Activated T-helper 17 cell treated with anti-CD3 and anti-CD28 coated beads, Interleukin-2, amount 50 U/mL, for 72 hours (primary cell): ENCODE results near the gene CNST. TPM values are rescaled to one million over a fixed set of nuclear protein-coding genes. Genes with fewer than 3 reads are reported as not detected.
"Not testable (repeated sequence)": the region's sequence is repeated elsewhere in the genome, so short reads cannot be mapped to it uniquely, and the experiment has no call there.

Experiments used
- ATAC-seq: fragments of 150-1000 bp; cut with Tn5 transposase; replicated peaks from 2 replicates; pipeline ENCODE4 v1.10.0; 2021; ENCODE audit warnings: mild to moderate bottlenecking, moderate library complexity
- H3K27ac Mint-ChIP-seq: one replicate; pipeline ENCODE4 v1.8.0; 2022; ENCODE audit warnings: mixed read lengths
- H3K27me3 Mint-ChIP-seq: one replicate; pipeline ENCODE4 v1.8.0; 2022; ENCODE audit warnings: mixed read lengths
- H3K36me3 Mint-ChIP-seq: one replicate; pipeline ENCODE4 v1.8.0; 2022; ENCODE audit warnings: low read depth, mild to moderate bottlenecking, mixed read lengths
- H3K4me1 Mint-ChIP-seq: one replicate; pipeline ENCODE4 v1.8.0; 2022; ENCODE audit warnings: mixed read lengths
- H3K4me3 Mint-ChIP-seq: one replicate; pipeline ENCODE4 v1.8.0; 2022; ENCODE audit warnings: mild to moderate bottlenecking, mixed read lengths
- H3K9me3 Mint-ChIP-seq: one replicate; pipeline ENCODE4 v1.8.0; 2022; ENCODE audit warnings: mixed read lengths
- total RNA-seq, 2 donors: library from RNA; stranded (reverse); gene quantifications; one replicate each; pipeline ENCODE4 v1.2.3, GENCODE V29; 2022

The CNST gene
- total RNA-seq, 2 donors from 2014 or later, result 33.6 to 36.4 TPM

DNA sequence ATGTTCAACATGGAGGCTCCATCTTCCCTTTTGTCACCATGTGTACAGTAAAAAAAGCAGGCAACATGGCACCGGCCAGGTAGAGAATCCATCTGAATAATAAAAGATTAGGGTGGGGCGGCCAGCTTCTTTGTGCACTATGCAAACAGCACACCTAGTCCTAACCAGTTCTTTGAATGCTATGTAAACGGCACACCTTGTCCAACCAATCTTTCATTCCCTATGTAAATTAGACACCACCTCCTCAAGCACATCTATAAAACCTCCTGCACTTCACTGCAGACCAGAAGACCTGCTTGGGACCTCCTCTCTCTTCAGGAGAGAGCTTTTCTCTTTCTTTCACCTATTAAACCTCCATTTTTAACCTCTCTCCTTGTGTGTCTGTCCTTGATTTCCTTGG, 28.4 kb upstream of the CNST start:
- Mint-ChIP-seq H3K4me1 (no peaks in the 10 kb centered on the region), H3K27ac (no peak overlapping the region), H3K9me3 (no peaks in the 10 kb centered on the region), H3K27me3 (no peaks in the 10 kb centered on the region), H3K36me3 (peaks cover 39% of the 10 kb centered on the region), H3K4me3 (no peak overlapping the region)
- no peak for ATAC-seq

DNA sequence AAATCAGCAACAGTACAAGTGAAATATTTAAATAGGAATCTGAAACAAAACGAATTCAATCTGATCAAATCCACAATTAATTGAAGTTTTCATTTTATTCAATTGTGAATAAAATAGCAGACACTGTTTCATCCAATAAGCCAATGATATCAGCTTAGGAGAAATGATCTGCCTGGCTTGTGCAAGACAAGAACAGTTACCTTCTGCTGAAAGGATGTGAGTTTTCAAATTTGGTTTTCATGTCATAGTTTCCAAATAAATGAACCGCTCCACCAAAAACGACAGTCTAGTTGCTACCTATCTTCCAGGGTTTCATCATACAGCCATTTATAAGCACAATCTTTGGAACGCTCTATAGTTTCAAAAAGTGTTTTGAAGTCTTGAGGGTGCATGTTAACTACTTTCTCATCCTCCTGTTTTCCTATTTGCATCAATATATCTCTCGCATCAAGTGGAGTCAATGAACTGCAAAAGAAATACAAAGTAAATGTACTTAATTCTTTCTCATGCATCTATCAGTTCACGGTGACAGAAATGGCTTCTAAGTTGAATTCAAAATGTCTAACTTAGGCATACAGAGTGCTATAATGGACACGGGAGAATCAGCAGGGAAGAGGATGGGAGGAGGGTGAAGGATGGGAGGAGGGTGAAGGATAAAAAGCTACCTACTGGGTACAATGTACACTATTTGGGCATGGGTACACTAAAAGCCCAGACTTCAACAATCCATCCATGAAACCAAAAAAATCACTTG, 25.3 kb upstream of the CNST start:
- Mint-ChIP-seq H3K36me3 (peaks cover 68% of the 10 kb centered on the region), H3K27me3 (no peaks in the 10 kb centered on the region), H3K9me3 (no peaks in the 10 kb centered on the region), H3K4me1 (no peaks in the 10 kb centered on the region), H3K4me3 (no peak overlapping the region), H3K27ac (no peak overlapping the region)
- no peak for ATAC-seq

DNA sequence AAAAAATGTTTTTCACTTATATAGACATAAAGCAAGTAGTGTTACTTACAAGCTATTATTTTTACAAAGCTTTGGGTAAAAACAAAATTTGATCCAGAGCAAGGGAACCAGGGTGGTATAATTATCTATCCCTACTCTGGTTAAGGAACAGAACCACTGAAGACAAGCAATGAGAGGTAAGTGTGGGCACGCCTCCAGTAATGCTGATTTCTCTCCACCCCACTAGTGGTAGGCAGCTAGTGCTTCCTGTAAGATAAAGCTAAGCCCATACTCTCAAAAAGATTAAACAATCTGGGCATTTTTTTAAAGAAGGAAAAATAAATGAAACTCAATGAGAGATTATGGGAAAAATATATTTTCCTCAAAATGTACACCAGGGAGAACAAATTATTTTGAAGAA, 22.3 kb upstream of the CNST start:
- no peaks in the 10 kb centered on the region for H3K27me3 Mint-ChIP-seq
- H3K27ac Mint-ChIP-seq, result no peak overlapping the region
- no peaks in the 10 kb centered on the region for H3K4me1 Mint-ChIP-seq
- peaks cover 85% of the 10 kb centered on the region for H3K36me3 Mint-ChIP-seq
- ATAC-seq, result no peak
- no peak overlapping the region for H3K4me3 Mint-ChIP-seq
- H3K9me3 Mint-ChIP-seq, result no peaks in the 10 kb centered on the region

DNA sequence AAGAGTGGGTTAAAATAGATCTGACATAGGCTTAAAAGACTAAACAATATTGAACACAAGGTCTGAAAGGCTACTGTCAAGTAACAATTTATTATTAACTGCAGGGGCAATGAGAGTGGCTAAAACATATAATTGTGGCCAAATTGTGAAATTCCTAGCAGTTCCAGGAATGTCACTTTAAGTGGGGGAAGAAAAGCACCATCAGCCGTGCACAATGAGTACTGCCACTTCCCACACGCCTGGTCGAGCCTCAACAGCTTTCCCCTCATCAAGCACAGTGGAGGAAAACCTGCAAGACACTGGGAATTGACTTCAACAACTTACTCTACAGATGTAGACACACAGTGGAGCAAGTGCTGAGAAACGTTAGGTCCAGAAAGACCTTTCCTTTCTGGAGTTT, 16.6 kb upstream of the CNST start:
- H3K27me3 Mint-ChIP-seq, result no peaks in the 10 kb centered on the region
- no peak overlapping the region for H3K4me3 Mint-ChIP-seq
- peaks cover 86% of the 10 kb centered on the region for H3K36me3 Mint-ChIP-seq
- ATAC-seq, result no peak
- H3K9me3 Mint-ChIP-seq, result no peaks in the 10 kb centered on the region
- no peak overlapping the region for H3K27ac Mint-ChIP-seq
- no peaks in the 10 kb centered on the region for H3K4me1 Mint-ChIP-seq

DNA sequence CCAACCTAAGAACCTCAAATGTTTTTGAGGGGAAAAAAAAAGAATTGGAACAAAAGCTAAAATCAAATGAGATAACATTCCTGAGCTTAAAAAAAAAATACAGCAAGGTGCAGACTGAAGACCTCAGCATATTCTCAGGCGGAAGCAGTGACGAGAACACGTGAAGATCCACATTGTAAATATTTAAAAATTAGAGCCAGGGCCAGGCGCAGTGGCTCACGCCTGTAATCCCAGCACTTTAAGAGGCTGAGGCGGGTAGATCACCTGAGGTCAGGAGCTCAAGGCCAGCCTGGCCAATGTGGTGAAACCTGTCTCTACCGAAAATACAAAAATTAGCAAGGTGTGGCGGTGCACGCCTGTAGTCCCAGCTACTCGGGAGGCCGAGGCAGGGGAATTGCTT, 15.9 kb upstream of the CNST start:
- Mint-ChIP-seq H3K27ac (no peak overlapping the region), H3K9me3 (no peaks in the 10 kb centered on the region), H3K36me3 (peaks cover 87% of the 10 kb centered on the region), H3K4me3 (no peak overlapping the region), H3K27me3 (no peaks in the 10 kb centered on the region), H3K4me1 (no peaks in the 10 kb centered on the region)
- no peak for ATAC-seq

DNA sequence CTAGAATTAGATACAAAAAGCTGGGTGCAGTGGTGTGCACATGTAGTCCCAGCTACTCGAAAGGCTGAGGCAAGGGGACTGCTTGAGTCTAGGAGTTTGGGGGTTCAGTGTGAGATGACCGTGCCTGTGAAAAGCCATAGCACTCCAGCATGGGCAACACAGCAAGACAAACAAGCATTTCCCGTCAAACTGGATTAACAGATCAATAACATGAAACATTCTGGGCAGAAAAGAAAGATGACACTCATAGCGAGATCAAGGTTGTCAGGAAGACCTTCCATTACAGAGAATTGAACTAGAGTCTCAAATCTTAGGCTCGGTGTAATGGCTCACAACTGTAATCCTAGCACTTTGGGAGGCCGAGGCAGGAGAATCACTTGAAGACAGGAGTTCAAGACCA, 14.1 kb upstream of the CNST start:
- ATAC-seq, result no peak
- H3K36me3 Mint-ChIP-seq, result peaks cover 92% of the 10 kb centered on the region

DNA sequence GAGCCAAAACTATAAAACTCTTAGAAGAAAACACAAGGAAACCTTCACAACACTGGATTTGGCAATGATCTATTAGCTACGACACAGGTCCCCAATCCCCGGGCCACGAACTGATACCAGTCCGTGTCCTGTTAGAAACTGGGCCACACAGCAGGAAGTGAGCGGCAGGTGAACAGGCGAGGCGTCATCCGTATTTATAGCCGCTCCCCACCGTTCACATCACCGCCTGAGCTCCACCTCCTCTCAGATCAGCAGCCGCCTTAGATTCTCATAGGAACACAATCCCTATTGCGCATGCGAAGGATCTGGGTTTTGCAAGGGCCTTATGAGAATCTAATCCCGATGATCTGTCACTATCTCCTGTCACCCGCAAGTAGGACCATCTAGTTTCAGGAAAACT, 12.1 kb upstream of the CNST start:
- Mint-ChIP-seq H3K4me1 (no peaks in the 10 kb centered on the region), H3K4me3 (no peak overlapping the region), H3K27ac (no peak overlapping the region), H3K27me3 (no peaks in the 10 kb centered on the region), H3K9me3 (no peaks in the 10 kb centered on the region), H3K36me3 (peaks cover 95% of the 10 kb centered on the region)
- no peak for ATAC-seq

More for the DNA sequence above, 14.1 kb upstream of the CNST start:
- Mint-ChIP-seq H3K27ac (peak overlapping the region; percentile 55), H3K4me3 (no peak overlapping the region), H3K9me3 (no peaks in the 10 kb centered on the region), H3K27me3 (no peaks in the 10 kb centered on the region), H3K4me1 (no peaks in the 10 kb centered on the region)

DNA sequence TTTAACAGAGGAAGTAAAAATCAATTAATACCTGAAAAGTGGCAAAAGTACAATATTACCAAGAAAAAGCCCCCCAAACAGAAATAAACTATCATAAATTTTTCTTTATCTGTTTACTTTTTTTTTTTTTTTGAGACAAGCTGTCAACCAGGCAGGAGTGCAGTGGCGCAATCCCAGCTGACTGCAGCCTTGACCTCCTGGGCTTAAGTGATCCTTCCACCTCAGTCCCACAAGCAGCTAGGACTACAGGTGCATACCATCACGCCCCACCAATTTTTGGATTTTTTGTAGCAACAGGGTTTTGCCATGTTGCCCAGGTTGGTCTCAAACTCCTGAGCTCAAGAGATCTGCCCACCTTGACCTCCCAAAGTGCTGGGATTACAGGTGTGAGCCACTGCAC, 8.2 kb upstream of the CNST start:
- Mint-ChIP-seq H3K36me3 (peaks cover 78% of the 10 kb centered on the region), H3K27ac (peak overlapping the region; percentile 55), H3K4me1 (peaks cover 6% of the 10 kb centered on the region), H3K4me3 (no peak overlapping the region), H3K9me3 (no peaks in the 10 kb centered on the region), H3K27me3 (no peaks in the 10 kb centered on the region)
- ATAC-seq, result no peak

DNA sequence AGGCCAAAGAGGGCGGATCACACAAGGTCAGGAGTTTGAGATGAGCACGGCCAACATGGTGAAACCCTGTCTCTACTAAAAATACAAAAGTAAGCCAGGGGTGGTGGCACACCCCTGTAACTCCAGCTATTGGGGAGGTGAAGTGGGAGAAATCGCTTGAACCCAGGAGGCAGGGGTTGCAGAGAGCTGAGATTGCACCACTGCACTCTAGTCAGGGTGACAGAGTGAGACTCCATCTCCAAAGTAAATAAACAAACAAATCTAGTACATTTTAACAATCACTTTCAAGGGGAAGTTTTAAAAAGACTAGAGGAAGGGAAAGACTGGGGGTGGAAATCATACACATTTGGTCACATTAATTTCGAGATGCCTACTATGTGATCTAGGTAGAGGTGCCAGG, 6.9 kb upstream of the CNST start:
- Mint-ChIP-seq H3K9me3 (no peaks in the 10 kb centered on the region), H3K27ac (peak overlapping the region; percentile 74), H3K4me3 (no peak overlapping the region), H3K36me3 (peaks cover 78% of the 10 kb centered on the region), H3K27me3 (no peaks in the 10 kb centered on the region), H3K4me1 (peaks cover 6% of the 10 kb centered on the region)
- ATAC-seq, result no peak

DNA sequence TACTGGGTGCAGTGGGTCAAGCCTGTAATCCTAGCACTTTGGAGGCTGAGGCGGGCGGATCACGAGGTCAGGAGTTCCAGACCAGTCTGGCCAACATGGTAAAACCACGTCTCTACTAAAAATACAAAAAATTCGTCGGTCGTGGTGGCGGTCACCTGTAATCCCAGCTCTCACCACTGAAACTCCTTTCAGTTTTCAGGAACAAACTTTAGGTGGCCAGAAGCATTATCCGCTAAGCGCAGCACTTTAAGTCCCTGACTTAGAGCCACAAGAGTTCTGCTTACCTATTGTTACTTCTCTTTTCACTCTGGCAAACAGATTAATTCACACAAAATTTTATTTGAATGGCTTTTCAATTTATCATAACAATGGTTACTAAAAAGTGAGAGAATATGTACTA, 5.4 kb upstream of the CNST start:
- not testable (repeated sequence) for H3K27ac Mint-ChIP-seq, H3K4me3 Mint-ChIP-seq, H3K9me3 Mint-ChIP-seq, ATAC-seq, H3K27me3 Mint-ChIP-seq
- H3K36me3 Mint-ChIP-seq, result peaks cover 78% of the 10 kb centered on the region
- H3K4me1 Mint-ChIP-seq, result peaks cover 11% of the 10 kb centered on the region

DNA sequence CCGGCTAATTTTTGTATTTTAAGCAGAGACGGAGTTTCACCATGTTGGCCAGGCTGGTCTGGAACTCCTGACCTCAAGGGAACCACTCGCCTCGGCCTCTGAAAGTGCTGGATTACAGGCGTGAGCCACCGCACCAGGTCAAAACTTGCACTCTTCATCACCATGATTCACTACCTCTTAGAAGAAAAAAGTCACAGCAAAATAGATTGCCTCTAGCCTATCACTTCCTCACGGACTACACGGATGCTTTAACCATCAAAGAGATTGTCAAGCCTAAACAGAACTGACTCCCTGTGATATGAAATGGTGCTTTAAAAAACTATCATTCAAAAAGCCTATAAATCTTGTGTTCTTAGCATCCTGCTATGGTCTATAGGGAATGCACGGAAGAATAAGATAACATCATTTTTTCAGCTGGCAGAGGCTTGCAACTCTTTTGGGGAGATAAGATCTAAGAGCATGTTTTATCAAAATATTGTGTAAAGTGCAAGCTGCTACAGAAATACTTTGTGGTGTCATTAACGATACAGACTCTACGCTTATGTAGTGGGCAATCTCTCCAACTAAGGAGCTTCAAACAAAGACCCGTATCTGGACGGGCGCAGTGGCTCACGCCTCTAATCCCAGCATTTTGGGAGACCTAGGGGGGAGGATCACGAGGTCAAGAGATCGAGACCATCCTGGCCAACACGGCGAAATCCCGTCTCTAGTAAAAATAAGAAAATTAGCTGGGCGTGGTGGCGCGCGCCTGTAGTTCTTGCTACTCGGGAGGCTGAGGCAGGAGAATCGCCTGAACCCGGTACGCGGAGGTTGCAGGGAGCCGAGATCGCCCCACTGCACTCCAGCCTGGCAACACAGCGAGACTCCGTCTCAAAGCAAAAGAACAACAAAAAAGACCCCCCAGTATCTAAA, 1.2 kb upstream of the CNST start:
- Mint-ChIP-seq H3K27ac (peak overlapping the region; percentile 96), H3K9me3 (no peaks in the 10 kb centered on the region), H3K4me1 (peaks cover 14% of the 10 kb centered on the region), H3K36me3 (peaks cover 62% of the 10 kb centered on the region), H3K27me3 (no peaks in the 10 kb centered on the region), H3K4me3 (peak overlapping the region; percentile 91)
- no peak for ATAC-seq

DNA sequence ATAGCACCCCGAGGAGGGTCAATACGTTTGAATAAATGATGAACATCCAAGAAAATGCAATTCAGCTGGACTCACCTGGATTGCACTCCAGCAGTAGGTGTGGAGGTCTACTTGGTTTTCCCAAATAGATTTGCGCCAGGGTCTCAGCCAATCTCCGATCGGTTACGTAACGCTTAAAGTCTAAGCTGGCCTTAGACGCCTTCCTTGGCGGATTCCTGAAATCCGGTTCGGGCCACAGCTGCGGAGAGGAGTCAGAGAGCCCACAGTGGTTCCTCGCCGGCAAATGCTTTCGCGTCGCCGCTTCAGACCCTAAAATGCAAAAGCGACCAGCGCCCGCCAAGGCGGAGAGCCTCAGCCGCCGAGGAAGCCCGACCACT, 517 bp upstream of the CNST start:
- ATAC-seq, result no peak
- Mint-ChIP-seq H3K4me1 (peaks cover 19% of the 10 kb centered on the region), H3K4me3 (peak overlapping the region; percentile 91), H3K36me3 (peaks cover 56% of the 10 kb centered on the region), H3K9me3 (no peaks in the 10 kb centered on the region), H3K27ac (peak overlapping the region; percentile 96), H3K27me3 (no peaks in the 10 kb centered on the region)

DNA sequence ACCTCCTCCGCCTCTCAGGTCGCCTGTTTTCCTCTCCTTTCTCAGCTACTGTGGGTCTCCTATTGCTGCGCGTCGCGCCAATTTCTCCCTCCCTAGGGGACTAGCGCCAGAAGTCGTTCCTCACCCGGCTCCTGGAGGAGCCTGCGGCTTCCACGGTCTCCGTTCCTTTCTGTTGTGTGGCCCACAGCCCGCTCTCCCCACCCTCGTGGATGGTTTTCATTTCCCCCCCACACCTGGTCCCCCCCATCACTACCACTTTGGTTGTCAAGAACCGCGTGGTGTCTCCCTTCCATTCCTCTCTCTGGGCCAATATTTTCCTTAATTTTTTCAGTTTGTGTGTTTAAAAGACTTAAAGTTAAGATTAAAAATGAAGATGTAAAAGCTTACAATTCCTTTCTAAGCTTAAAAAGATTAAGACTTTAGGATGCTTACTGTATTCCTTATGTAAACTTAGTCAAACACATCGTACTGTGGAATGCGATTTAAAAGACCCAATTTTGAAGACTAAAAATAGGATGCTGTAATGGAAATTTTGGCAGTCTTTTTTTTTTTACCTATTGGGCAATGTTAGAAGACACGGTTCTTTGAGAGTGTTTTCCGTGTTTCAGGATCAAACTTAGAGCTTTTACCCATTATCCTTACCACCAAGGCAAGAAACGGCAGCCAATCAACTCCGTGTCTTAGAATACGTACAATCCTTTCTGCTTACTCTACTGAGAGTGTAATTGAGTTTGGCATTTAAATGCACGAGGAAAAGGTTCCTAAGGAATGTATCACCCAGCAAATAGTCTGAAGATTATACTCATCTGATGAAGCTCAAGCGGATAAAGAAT, 773 bp downstream of the CNST start:
- peak overlapping the region; percentile 91 for H3K4me3 Mint-ChIP-seq
- peak overlapping the region; percentile 96 for H3K27ac Mint-ChIP-seq
- no peaks in the 10 kb centered on the region for H3K9me3 Mint-ChIP-seq
- peaks cover 59% of the 10 kb centered on the region for H3K36me3 Mint-ChIP-seq
- no peak for ATAC-seq
- H3K27me3 Mint-ChIP-seq, result no peaks in the 10 kb centered on the region
- H3K4me1 Mint-ChIP-seq, result peaks cover 24% of the 10 kb centered on the region

DNA sequence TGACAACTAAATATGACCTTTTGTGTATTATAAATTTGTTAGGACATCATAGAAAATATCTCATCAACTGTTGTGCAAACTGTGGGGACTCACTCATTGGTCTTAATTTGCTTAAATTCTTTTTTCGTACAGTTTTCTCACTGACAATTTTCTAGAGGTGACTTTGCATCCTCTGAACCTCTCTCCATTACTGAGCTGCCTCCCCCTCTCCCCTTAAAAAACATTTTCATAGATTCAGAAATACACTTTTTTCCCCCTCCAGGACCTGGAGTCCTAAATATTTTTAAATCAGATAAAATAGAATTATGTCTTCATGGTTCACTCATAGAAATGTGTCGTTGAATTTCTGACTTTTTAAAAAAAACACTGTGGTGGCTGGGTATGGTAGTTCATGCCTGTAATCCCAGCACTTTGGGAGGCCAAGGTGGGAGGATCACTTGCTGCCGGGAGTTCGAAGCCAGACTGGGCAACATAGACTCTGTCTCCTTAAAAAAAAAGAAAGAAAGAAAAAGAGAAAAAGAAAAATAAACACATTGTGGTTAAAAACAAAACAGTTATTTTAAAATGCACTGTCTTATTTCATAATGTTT, 1.5 kb downstream of the CNST start:
- H3K27ac Mint-ChIP-seq, result peak overlapping the region; percentile 96
- ATAC-seq, result no peak
- H3K36me3 Mint-ChIP-seq, result peaks cover 59% of the 10 kb centered on the region
- H3K4me1 Mint-ChIP-seq, result peaks cover 24% of the 10 kb centered on the region
- H3K9me3 Mint-ChIP-seq, result no peaks in the 10 kb centered on the region
- no peaks in the 10 kb centered on the region for H3K27me3 Mint-ChIP-seq
- H3K4me3 Mint-ChIP-seq, result peak overlapping the region; percentile 91
